ENCODE measurements around the gene PLA2G12A.

PLA2G12A gene

DNA sequence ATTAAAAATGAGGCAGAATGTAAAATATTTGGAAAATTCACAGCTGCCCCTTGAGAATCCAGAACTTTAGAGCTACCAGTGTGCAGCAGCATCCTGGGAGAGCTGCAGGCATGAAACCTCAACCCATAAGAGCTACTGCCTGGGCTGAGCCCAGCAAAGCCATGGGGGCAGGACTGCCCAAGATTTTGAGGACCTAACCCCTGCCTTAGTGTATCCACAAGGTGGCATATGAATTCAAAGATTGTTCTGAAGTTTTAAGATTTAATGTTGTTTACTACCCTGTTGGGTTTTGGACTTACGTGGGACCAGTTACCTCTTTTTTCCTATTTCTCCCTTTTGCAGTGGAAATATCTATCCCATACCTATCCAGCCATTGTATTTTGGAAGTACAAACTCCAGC, 53.0 kb downstream of the PLA2G12A start:
- DNase-seq, result no peak

DNA sequence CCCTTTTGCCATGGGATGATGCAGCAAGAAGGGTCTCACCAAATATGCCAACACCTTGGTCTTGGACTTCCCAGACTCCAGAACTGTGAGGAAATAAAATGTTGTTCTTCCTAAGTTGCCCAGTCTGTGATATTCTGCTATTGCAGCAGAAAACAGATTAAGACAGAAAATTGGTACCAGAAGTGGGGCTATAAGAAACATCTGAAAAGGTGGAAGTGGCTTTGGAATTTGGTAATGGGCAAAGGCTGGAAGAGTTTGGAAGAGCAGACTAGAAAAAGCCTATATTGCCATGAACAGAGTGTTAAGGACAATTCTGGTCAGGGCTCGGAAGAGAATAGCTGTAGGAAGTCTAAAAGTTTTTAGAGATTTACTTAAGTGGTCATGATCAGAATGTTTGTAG, 54.0 kb downstream of the PLA2G12A start:
- no peak for DNase-seq

DNA sequence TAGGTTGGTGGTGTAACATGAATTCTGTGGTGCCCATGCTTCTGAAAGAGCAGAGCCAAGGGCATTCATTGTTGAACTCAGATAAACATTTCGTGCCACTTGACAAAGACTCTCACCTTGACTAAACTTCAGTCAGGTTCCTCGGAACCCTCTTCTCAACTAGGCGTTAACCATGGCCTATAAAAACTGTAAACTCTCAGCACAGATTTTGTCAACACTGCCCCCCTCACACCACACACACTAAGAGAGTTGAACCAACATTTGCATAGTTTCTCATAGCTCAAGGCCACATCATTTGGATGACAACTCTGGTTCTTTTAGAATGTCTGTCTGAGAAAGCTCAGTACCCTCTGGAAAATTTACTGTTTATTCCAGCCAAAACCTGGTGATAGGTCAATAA, 54.7 kb downstream of the PLA2G12A start:
- peak; percentile 16 for DNase-seq

DNA sequence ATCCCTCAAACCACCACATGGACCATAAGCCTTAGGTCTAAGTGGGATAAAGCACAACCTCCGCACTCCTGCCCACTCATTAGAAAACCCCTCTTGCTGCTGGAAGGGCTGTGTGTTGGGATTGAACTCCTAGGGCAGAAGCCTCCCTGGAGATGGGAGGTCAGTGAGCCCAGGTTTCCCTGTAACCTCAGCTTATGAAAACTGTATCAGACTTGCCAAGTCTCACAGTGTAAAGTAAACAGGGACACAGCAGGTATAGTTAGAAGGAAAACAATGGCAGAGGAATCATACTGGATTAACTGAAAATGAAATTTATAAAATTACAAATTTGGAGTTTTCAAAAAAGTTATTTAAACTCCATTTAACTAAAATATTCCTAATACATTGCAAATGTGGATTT, 56.6 kb downstream of the PLA2G12A start:
- no peak for DNase-seq

DNA sequence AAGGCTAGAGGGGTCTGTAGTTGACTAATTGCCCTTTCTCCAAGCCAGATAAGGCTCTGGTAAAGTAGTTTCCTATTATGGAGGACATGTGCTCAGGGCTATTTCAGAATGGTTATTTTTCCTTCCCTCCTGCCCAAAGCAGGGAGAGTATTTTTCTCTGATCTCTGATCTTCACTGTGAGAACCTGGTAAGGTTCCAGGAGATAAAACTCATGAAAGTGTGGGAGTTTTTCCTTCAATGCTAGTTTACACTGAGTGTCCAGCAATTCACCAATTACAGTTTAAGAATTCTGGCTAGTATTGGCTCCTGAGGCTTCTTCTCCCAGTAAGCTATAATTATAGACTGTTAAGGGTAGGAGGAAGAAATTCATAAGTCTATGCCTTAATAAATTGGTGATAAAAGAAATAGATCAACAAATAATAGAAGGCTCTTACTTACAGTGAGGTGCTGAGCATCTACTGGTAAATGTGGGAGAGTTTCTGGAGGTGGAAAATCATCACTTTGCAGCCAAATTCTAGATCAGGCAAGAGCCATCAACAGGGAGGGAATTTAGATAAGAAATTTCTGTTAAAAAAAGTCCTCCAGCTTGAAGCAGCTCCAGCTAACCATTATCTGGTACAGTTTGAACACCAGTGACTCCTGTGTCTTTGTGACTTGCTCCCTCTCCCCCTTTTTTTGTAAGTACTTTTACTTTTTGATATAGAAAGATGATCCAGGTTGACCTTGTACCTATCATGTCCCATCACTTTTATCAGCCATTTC, 57.5 kb downstream of the PLA2G12A start:
- DNase-seq, result no peak

DNA sequence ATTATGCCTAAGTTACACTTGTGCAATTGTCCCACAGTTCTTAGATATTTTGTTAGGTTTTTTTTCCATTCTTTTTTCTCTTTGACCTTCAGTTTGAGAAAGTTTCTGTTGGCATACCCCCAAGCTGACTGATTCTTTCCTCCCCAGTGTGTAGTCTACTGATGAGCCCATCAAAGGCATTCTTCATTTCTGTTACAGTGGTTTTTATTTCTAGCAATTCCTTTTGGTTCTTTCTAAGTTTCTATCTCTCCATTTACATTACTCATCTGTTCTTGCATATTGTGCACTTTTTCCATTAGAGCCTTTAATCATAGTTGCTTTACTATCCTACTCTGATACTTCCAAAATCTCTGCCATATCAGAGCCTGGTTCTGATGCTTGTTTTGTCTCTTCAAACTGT, 58.5 kb downstream of the PLA2G12A start:
- DNase-seq, result no peak

DNA sequence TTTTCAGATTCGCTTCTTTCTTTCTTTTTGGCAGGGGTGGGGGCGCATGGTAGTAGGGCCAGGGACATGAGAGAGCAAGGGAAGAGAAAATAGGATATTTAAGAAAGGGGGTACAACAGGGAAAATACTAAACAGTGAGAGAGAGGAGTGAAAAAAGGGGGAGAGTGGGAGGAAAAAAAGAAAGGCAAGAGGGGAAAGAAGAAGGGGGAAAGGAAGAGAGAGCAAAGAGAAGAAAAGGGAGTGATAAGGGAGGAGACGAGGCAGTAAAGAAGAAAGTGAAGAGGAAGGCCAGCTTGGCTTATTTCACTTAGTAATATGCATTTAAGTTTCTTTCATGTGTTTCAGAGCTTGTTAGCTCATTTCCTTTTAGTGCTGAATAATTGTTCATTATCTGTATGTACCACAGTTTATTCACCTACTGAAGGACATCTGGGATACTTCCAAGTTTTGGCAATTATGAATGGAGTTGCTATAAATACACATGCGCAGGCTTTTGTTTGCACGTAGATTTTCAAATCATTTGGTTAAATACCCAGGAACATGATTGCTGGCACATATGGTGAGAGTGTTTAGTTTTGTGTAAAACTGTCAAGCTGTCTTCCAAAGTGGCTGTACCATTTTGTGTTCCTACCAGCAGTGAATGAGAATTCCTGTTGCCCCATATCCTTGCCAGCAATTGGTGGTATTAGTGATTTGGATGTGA, 63.9 kb downstream of the PLA2G12A start:
- no peak for DNase-seq

DNA sequence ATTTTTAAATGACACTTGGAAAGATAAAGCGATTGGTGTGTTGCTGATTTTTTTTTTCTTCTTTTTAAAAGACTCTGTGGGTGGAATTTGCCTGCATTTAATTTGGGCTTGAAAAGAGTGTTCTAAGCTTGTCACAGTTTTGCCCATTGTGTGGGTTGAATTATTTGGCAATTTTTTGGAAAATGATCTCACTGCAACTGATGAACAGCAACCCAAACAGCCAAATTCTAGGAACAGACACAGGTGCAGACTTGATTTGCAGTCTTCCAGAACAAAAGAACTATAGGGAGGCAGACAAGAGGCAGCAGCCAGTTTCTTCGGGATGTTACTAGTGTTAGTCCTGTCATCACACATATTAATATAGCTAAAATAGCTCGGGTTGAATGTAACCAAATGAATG, 67.1 kb downstream of the PLA2G12A start:
- DNase-seq, result no peak

DNA sequence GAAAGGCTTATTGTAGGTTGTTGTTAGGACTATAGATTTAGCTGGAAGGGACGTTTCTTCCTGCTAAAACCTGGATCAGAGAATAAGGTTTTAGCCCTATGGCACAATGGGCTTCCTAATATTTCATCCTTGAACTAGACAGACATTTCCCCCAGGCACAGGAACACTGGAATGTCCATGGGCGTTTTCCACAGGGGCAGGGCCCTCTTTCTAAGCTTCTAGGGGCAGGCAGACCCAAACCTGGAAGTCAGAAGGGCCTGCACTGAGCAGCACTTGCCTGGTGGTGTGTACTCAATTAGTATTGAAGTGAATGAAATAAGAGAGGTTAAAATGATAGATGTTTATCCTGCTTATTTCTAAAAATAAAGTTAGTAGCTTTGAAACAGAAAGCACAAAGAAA, 67.8 kb downstream of the PLA2G12A start:
- DNase-seq, result no peak

Data from CD4-positive, alpha-beta T cell treated with Interleukin-4 for 4 hours (primary cell).